NCI-H526 (cell line): ENCODE measurements around the gene MAML2.

Experiments used
- DNase-seq, 2 experiments: peaks; one replicate each; lab custom pipeline; 2025; lab: John Stamatoyannopoulos, UW

MAML2 gene

GRCh38 chr11:96067160-96067559 lies 275.8 kb downstream of the MAML2 start:
- DNase-seq: no peak

GRCh38 chr11:96065379-96065778 lies 277.6 kb downstream of the MAML2 start:
- DNase-seq: no peak

GRCh38 chr11:96063886-96064285 lies 279.1 kb downstream of the MAML2 start:
- DNase-seq: no peak

GRCh38 chr11:96063053-96063452 lies 279.9 kb downstream of the MAML2 start:
- no peak for DNase-seq

GRCh38 chr11:96062134-96062533 lies 280.9 kb downstream of the MAML2 start:
- DNase-seq: no peak

- no peak for DNase-seq
These were observed 281.3 kb downstream of the MAML2 start for GRCh38 chr11:96061730-96062129.

GRCh38 chr11:96061069-96061468 lies 281.9 kb downstream of the MAML2 start:
- DNase-seq: no peak

- DNase-seq: no peak
These were observed 285.5 kb downstream of the MAML2 start for GRCh38 chr11:96057502-96057901.

GRCh38 chr11:96056576-96056975 lies 286.4 kb downstream of the MAML2 start:
- no peak for DNase-seq

- no peak for DNase-seq
These were observed 287.1 kb downstream of the MAML2 start for GRCh38 chr11:96055706-96056387.

GRCh38 chr11:96054870-96055705 lies 287.9 kb downstream of the MAML2 start:
- DNase-seq: peak; percentile 67 to 68

GRCh38 chr11:96052921-96053651 lies 289.9 kb downstream of the MAML2 start:
- DNase-seq: no peak

- no peak for DNase-seq
These were observed 291.2 kb downstream of the MAML2 start for GRCh38 chr11:96051820-96052219.

GRCh38 chr11:96050435-96051182 lies 292.4 kb downstream of the MAML2 start:
- peak; percentile 13 to 29 for DNase-seq

GRCh38 chr11:96049426-96049825 lies 293.6 kb downstream of the MAML2 start:
- no peak for DNase-seq

GRCh38 chr11:96045622-96046456 lies 297.2 kb downstream of the MAML2 start:
- DNase-seq: peak in 1 of 2 experiments; percentile 53

- no peak for DNase-seq
These were observed 298.2 kb downstream of the MAML2 start for GRCh38 chr11:96044747-96045146.

GRCh38 chr11:96044311-96044710 lies 298.7 kb downstream of the MAML2 start:
- no peak for DNase-seq

- DNase-seq: no peak
These were observed 299.7 kb downstream of the MAML2 start for GRCh38 chr11:96043291-96043690.

GRCh38 chr11:96038046-96038445 lies 304.9 kb downstream of the MAML2 start:
- peak; percentile 47 to 68 for DNase-seq

GRCh38 chr11:96037405-96037949 lies 305.5 kb downstream of the MAML2 start:
- peak; percentile 99 to 100 for DNase-seq
